ENCODE measurements around the gene FLRT2.

GRCh38 chr14:85530626-85531025 is 682 bp downstream of the FLRT2 start:
- TF ChIP-seq CTCF (optimal IDR thresholded peaks at IDR 0.05 in 1 of 3, IDR thresholded peaks at IDR 0.05 in 1 of 3, conservative IDR thresholded peaks at IDR 0.05 in 1 of 3; ENCODE audit: extremely low read depth in 1 of 3, insufficient read depth in 2 of 3, low read length in 3 of 3) (no peak), EZH2 (IDR thresholded peaks at IDR 0.05; ENCODE audit: low read length) (no peak)
